Breast epithelium (tissue), 3 donors: Measurements from ENCODE around the gene SCG5.

Source experiments
- POLR2A ChIP-seq: fragments of 450-650 bp; IDR thresholded peaks from one replicate; pipeline ENCODE4 v1.6.1; 2016; ENCODE audit warnings: antibody characterized with exemption, mild to moderate bottlenecking, moderate library complexity
- POLR2AphosphoS5 ChIP-seq, 3 donors: sonication (generic); formaldehyde crosslinking; IDR thresholded peaks; one replicate each; pipeline ENCODE4 v1.6.1; 2017; ENCODE audit warnings: antibody characterized with exemption in 3 of 3
- TF ChIP-seq, protein P1 (sequence below), 3 donors: fragments of 450-650 bp; IDR thresholded peaks; one replicate each; pipeline ENCODE4 v1.5.1; 2016 to 2017; ENCODE audit warnings: antibody characterized with exemption in 3 of 3, mild to moderate bottlenecking in 3 of 3, moderate library complexity in 3 of 3

DNA sequence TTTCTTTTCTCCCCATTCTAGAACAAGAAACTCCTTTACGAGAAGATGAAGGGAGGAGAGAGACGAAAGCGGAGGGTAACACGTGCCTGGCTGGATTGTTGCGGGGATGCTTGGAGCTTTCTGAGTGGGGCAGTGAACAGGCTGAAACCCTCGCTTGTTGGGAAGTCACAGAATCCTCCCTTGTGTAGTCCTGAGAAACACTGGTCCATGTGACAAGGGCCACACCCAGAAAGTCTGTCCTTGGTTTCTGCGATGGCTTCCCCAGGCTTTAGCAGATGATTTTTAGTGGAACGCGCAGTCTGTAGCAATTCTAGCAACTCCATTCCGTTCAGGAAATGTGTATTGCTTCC lies 50.2 kb downstream of the SCG5 start:
- TF ChIP-seq POLR2A = no peak
- TF ChIP-seq, protein P1, sequence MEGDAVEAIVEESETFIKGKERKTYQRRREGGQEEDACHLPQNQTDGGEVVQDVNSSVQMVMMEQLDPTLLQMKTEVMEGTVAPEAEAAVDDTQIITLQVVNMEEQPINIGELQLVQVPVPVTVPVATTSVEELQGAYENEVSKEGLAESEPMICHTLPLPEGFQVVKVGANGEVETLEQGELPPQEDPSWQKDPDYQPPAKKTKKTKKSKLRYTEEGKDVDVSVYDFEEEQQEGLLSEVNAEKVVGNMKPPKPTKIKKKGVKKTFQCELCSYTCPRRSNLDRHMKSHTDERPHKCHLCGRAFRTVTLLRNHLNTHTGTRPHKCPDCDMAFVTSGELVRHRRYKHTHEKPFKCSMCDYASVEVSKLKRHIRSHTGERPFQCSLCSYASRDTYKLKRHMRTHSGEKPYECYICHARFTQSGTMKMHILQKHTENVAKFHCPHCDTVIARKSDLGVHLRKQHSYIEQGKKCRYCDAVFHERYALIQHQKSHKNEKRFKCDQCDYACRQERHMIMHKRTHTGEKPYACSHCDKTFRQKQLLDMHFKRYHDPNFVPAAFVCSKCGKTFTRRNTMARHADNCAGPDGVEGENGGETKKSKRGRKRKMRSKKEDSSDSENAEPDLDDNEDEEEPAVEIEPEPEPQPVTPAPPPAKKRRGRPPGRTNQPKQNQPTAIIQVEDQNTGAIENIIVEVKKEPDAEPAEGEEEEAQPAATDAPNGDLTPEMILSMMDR (IDR thresholded peaks at IDR 0.05) = no peak
- TF ChIP-seq POLR2AphosphoS5 (IDR thresholded peaks at IDR 0.05) = no peak
